Limb (tissue), 2 donors: ENCODE results near the gene CDC42BPB.

ENCODE experiments used
- DNase-seq, 2 donors: peaks; one replicate each; pipeline ENCODE4 v3.0.0-alpha.2; 2016; ENCODE audit errors: extremely low spot score in 2 of 2

CDC42BPB gene

GRCh38 chr14:102944448-102945330 is 112.7 kb downstream of the CDC42BPB start:
- peak in 1 of 2 donors; percentile 23 for DNase-seq

GRCh38 chr14:102943979-102944378 is 113.4 kb downstream of the CDC42BPB start:
- no peak for DNase-seq

- no peak for DNase-seq
Observed at GRCh38 chr14:102943454-102943853, 113.9 kb downstream of the CDC42BPB start.

- DNase-seq = no peak
Observed at GRCh38 chr14:102942069-102942468, 115.3 kb downstream of the CDC42BPB start.

GRCh38 chr14:102941419-102942011 is 115.8 kb downstream of the CDC42BPB start:
- DNase-seq = no peak

GRCh38 chr14:102940729-102941362 is 116.5 kb downstream of the CDC42BPB start:
- no peak for DNase-seq

GRCh38 chr14:102939820-102940561 is 117.4 kb downstream of the CDC42BPB start:
- no peak for DNase-seq

- no peak for DNase-seq
Observed at GRCh38 chr14:102939329-102939728, 118.0 kb downstream of the CDC42BPB start.

GRCh38 chr14:102938191-102938590 is 119.2 kb downstream of the CDC42BPB start:
- DNase-seq = no peak

GRCh38 chr14:102937331-102938175 is 119.8 kb downstream of the CDC42BPB start:
- peak in 1 of 2 donors; percentile 22 for DNase-seq

GRCh38 chr14:102935756-102936155 is 121.6 kb downstream of the CDC42BPB start:
- DNase-seq = no peak

- no peak for DNase-seq
Observed at GRCh38 chr14:102933618-102934231, 123.6 kb downstream of the CDC42BPB start.

GRCh38 chr14:102932484-102933248 is 124.7 kb downstream of the CDC42BPB start:
- no peak for DNase-seq

GRCh38 chr14:102931580-102932285 is 125.6 kb downstream of the CDC42BPB start:
- no peak for DNase-seq

GRCh38 chr14:102930753-102931579 is 126.4 kb downstream of the CDC42BPB start:
- DNase-seq = no peak

- no peak for DNase-seq
Observed at GRCh38 chr14:102930138-102930752, 127.1 kb downstream of the CDC42BPB start.
